HG02870 (cell line): ENCODE measurements around the gene DTYMK.
"Not testable (repeated sequence)": the region's sequence is repeated elsewhere in the genome, so short reads cannot be mapped to it uniquely, and the experiment has no call there.

Experiments
- ATAC-seq: cut with Tn5 transposase; IDR thresholded peaks from one replicate; pipeline ENCODE4 v1.9.1; 2021; ENCODE audit warnings: mild to moderate bottlenecking, moderate library complexity; ENCODE audit not compliant: unreplicated experiment

Gene DTYMK, protein sequence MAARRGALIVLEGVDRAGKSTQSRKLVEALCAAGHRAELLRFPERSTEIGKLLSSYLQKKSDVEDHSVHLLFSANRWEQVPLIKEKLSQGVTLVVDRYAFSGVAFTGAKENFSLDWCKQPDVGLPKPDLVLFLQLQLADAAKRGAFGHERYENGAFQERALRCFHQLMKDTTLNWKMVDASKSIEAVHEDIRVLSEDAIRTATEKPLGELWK

GRCh38 chr2:241686650-241687425, at the start of gene DTYMK:
DTYMK (minus strand) TSS chr2:241686815; CDS start chr2:241686783, 32 bp downstream.
- ATAC-seq = peak; percentile 93

DNA sequence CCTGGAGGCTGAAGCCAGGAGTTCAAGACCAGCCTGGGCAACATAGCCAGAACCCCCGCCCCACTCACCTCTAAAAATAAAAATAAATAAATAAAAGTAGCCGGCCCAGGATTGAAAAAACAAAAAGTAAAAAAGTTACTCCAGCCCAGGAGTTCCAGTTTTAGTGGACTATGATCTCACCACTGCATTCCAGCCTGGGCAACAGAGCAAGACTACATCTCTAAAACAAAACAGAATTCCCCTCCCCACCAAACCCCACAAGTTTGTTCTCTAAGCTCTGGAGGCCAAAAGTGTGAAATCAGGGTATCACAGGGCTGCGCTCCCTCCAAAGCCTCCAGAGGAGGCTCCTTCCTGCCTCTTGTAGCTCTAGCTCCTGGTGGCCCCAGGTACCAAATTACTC, 49.5 kb upstream of the DTYMK start:
- no peak for ATAC-seq

DNA sequence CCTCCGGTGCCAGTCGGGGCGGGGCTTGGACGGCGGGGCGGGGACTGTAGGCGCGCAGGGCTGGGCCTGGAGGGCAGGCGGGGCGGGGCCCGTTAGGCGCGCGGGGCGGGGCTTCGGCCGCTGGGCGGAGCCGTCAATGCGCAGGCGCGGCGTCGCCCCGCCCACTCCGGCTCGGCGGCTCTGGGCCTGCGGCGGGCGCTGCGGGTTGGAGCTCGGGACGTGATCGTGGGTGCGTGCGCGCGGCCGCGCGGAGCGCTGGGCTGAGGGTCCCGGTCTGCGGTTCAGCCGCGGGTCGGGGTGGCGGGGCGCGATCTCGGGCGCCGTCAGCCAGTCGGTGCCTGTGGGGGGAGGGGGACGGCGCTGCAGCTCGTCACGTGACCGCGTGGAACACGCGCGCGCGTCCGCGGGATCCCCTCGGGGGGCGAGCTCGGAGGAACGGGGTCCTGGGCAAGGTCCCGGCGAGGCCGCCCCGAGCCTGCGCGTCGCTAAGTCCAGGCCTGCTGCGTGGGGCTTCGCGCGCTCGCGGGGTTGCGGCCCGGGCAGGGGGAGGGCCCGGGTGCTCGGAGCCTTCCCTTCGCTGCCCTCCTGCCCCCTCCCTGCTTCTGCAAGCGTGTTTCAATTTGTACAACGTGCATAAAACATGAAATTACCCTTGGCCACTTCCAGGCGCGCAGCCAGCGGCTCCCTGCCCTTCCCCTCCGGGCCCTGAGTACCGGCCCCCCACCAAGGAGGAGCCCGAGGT, 48.0 kb upstream of the DTYMK start, which contains the start of gene D2HGDH:
D2HGDH (plus strand) TSS at position 164 of the 742 bp plus-strand sequence. CDS start 595 bp downstream, outside the sequence.
- peak; percentile 72 for ATAC-seq

DNA sequence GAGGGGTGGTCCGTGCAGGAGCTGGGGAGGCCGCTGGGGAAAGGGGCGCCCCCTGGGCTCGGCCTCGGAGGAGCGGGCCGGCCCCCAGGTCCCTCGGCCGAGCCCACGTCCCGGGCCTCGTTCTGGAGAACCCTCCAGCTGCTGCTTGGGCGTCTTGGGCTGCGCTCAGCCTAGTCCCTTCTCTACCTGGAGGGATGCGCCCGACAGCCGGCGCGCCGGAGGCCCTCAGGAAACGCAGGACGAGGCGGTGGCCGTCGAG, 47.5 kb upstream of the DTYMK start:
- ATAC-seq = peak; percentile 10

DNA sequence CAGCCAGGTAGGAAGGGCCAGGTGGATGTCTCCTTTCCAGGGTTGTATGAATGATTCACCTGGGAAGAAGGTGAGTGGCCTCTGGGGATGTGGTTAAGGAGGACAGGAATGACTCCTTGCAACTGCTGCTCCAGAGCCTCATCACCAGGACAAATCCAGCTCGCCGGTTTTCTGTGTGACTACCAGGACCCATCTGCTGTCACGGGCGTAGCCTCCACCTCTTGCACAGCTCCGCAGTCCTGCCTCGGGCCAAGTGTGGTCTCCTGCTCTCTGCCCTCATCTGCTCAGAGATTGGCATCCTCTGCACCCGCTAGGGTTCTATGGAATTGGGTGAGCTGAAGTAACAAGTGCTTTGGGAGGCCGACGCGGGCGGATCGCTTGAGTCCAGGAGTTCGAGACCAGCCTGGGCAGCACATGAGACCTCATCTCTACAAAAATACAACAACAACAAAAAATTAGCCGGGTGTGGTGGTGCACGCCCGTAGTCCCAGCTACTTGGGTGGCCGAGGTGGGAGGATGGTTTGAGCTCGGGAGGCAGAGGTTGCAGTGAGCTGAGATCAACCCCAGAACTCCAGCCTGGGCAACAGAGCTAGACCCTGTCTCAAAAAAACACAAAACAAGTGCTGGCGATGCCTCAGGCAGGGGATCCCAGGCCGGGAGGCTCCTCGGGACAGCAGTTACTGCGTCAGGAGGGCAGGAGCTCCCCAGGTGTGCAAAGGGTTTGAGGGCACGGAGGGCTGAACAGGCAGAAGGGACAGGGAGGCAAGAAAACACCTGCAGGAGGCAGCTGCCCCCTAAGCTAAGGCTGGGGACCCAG, 47.0 kb upstream of the DTYMK start:
- ATAC-seq = no peak

DNA sequence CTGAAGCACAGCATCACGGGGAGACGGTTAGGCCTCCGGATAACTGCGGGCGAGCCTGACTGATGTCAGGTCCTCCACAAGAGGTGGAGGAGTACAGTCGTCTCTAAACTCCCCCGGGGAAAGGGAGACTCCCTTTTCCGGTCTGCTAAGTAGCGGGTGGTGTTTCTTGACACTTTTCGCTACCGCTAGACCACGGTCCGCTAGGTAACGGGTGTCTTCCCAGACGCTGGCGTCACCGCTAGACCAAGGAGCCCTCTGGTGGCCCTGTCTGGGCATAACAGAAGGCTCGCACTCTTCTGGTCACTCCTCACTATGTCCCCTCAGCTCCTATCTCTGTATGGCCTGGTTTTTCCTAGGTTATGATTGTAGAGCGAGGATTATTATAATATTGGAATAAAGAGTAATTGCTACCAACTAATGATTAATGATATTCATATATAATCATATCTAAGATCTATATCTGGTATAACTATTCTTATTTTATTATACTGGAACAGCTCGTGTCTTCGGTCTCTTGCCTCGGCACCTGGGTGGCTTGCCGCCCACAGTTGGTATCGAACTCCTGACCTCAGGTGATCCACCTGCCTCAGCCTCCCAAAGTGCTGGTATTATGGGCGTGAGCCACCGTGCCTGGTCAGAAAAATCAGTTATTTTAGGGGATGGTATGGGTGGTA, 46.0 kb upstream of the DTYMK start:
- not testable (repeated sequence) for ATAC-seq

GRCh38 chr2:241730671-241731293, 44.2 kb upstream of the DTYMK start:
- ATAC-seq = no peak

DNA sequence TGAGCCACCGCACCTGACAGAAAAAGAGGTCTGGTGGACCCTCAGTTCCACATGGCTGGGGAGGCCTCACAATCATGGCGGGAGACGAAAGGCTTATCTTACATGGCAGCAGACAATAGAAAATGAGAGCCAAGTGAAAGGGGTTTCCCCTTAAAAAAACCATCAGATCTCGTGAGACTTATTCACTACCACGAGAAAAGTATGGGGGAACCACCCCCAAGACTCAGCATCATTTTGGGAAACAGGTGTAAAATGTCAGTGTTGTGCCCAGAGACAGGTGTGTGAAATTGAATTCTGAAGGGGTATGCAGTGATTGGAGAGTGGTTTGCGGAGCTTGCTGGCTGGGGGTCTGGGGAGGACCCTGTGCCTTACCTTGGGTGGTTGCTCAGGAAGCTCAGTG, 43.3 kb upstream of the DTYMK start:
- no peak for ATAC-seq

- no peak for ATAC-seq
These were observed 42.0 kb upstream of the DTYMK start for GRCh38 chr2:241728627-241729026.

DNA sequence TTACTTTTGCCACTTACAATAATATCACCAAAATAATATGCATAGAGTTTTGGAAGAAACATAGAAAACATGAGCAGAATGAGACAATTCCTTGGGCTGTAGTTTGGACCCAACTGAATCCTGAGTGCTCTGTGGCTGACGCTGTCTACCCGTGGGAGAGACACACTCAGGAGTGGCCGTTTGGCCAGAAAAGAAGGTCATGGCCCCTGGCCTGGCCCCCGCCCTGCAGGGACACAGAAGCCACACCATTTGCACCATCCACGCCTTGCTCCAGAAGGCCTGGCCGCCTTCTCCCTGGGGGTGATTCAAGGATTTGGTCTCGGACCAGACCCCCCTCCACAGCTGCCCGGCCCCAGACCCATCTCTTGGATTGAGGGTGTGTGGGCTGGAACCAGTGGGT, 41.4 kb upstream of the DTYMK start:
- ATAC-seq = no peak

DNA sequence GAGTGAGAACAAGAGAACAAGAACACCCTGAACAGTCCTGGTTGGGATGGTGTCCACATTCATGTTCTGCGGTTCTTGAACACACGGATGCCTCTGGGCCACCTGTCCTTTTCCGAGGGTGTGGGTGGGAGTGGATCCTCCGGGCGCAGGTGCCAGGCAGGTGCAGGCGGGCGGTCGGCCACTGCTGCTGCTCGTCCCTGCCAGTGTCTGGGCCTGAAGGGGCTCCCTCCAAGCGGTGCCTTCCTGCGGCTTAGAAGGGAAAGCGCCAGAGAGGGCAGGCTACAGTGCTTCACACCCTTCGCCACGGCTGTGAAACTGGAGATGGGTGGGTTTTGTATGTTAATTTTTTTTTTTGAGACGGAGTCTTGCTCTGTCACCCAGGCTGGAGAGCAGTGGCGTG, 39.8 kb upstream of the DTYMK start:
- ATAC-seq = no peak

DNA sequence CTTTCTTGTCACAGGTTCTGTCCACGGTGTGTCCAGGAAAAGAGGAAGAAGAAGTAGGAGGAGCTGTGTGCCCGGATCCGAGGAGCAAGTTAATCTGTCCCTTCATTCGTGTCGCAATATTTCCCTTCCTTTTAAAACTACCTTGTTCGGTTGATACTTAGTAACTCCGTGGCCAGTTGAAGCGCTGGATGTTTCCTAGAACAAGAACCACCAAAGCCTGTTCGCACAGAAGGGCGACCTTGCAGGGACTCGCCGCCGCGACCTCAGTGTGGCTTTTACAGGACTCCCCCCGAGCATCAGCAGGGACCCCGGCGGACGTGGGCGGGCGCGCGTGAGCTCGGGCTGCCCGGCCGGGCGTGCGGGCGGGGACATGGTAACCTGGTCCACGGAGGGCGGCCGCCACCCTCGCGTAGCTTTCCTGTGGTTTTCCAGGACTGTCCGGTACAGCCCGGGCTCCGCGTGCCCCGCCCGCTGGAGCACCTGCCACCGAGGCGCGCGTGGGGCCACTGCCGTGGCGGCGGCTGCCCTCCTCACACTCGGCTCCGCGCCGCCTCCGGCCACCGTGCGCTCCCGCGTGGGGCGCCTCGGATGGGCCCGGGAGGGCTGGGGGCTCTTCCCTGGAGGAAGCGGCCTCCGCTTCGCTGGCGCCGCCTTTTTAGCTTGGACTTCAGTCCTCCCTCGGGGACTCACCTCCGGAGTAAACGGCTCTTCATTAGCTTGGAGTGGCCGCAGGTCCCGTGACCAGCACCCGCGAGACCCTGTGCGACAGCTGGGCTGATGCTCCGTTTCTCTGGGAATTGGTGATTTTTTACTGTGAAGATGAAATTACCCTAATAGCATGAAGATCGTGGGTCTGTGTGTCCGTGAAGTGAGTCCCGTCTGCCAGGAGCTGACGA, 38.6 kb upstream of the DTYMK start:
- no peak for ATAC-seq

- no peak for ATAC-seq
These were observed 37.8 kb upstream of the DTYMK start for GRCh38 chr2:241724259-241724974.

GRCh38 chr2:241722896-241723454, 36.4 kb upstream of the DTYMK start:
- no peak for ATAC-seq

- no peak for ATAC-seq
These were observed 35.2 kb upstream of the DTYMK start for GRCh38 chr2:241721852-241722251.

DNA sequence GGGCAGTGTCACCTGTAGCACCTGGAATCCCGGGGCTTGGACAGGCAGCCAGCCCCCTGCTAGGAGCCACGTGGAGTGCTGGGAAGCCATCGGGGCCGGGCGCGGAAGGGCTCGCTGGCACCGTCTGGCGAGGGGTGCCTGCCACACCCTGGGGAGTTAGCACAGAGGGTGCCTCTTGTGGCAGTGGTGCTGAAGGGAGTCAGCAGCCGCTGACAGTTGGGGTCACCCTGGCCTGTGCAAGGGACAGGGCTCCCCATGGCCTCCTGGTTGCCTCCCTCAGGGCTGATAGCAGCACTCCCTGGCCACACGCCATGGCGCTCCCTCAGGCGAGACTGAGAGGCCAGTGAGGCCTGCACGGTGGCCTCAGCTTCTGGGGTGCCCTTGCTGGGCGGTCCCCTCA, 33.9 kb upstream of the DTYMK start:
- no peak for ATAC-seq

DNA sequence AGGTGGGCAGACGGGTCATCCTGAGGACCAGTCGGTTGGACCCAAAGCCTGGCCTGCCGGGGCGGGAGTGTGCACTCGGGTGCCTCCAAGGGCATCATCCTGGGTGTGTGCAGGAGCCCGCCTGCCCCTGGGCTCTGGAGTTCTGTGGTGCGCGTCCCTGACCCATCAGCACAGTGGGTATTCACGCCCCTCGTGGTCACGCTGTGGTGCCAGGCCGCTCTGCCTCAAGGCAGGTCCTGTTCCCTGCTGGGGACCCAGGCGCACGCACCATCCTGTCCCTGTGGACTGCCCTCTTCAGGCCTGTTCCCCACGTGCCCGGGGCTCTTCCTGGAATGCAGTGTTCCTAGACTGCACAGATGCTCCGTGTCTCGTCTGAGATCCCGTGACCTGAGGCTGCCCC, 33.5 kb upstream of the DTYMK start:
- no peak for ATAC-seq

GRCh38 chr2:241719093-241719492, 32.5 kb upstream of the DTYMK start:
- ATAC-seq = no peak
